Upper lobe of left lung (tissue), 6 donors: ENCODE data around the gene MLLT3. TPM values are rescaled to one million over a fixed set of nuclear protein-coding genes. Genes with fewer than 3 reads are reported as not detected.

Experiments used
- ATAC-seq, 2 donors: fragments of 200-7000 bp; cut with Tn5 transposase; one replicate each; pipeline ENCODE4 v1.9.1; 2022; ENCODE audit warnings: mild to moderate bottlenecking in 2 of 2, moderate library complexity in 2 of 2; ENCODE audit not compliant: low FRiP score in 2 of 2
- DNase-seq, 2 donors: peaks; one replicate each; pipeline ENCODE4 v3.0.0-alpha.2; 2019 to 2020
- H3K27ac ChIP-seq, 4 donors: fragments of 200-600 bp; sonication (generic); one replicate each; pipeline ENCODE4 v1.5.1; 2016 to 2019
- H3K27me3 ChIP-seq, 4 donors: fragments of 200-600 bp; sonication (generic); one replicate each; pipeline ENCODE4 v1.5.1; 2017 to 2019
- H3K36me3 ChIP-seq, 4 donors: fragments of 200-600 bp; sonication (generic); one replicate each; pipeline ENCODE4 v1.5.1; 2016 to 2019
- H3K4me1 ChIP-seq, 4 donors: fragments of 200-600 bp; sonication (generic); one replicate each; pipeline ENCODE4 v1.5.1; 2018 to 2019
- H3K4me3 ChIP-seq, 4 donors: fragments of 200-600 bp; sonication (generic); one replicate each; pipeline ENCODE4 v1.5.1; 2017 to 2019; ENCODE audit warnings: mild to moderate bottlenecking in 2 of 4, moderate library complexity in 1 of 4
- H3K9me3 ChIP-seq, 4 donors: fragments of 200-600 bp; sonication (generic); one replicate each; pipeline ENCODE4 v1.5.1; 2018 to 2019
- EP300 ChIP-seq, 4 donors: sonication (generic); formaldehyde crosslinking; IDR thresholded peaks; one replicate each; pipeline ENCODE4 v1.5.1; 2017; ENCODE audit warnings: antibody characterized with exemption in 4 of 4, control low read depth in 2 of 4
- POLR2A ChIP-seq, 4 donors: fragments of 450-650 bp; IDR thresholded peaks; one replicate each; pipeline ENCODE4 v1.5.1; 2016 to 2017; ENCODE audit warnings: antibody characterized with exemption in 4 of 4, mild to moderate bottlenecking in 2 of 4
- POLR2AphosphoS5 ChIP-seq, 2 donors: sonication (generic); formaldehyde crosslinking; IDR thresholded peaks; one replicate each; pipeline ENCODE4 v1.5.1; 2017; ENCODE audit warnings: antibody characterized with exemption in 2 of 2
- WGBS, 2 donors: methylation state at CpG; one replicate each; pipeline ENCODE4 v1.1.5; 2017 to 2018; 5-methylcytosine and 5-hydroxymethylcytosine counted together
- total RNA-seq, 6 donors: library from RNA; depleted of rRNA in 4 of 6; stranded (reverse); fragments of >200 nt in 4 of 6; gene quantifications; one replicate each; pipeline versions ENCODE4 v1.1.0 to v1.2.1, GENCODE V29; 2016 to 2021
- TF ChIP-seq, protein P1 (sequence below), 6 experiments: fragments of 450-650 bp in 4 of 6; fragments of 200-600 bp in 2 of 6; sonication (generic) in 2 of 6; IDR thresholded peaks; one replicate each; pipeline ENCODE4 v1.5.1; 2016 to 2019; ENCODE audit warnings: antibody characterized with exemption in 6 of 6
- donor health status: DM: no; HTN: no; CAD: no; lungs with moderate emphysema.
- donor health status: DM: no; HTN: yes; CAD: no; lungs with severe emphysema.

MLLT3 gene
- total RNA-seq, 6 donors from 2014 or later = 13.8 to 30.4 (median 20.9) TPM

- WGBS, 2 donors = 88 to 97% methylated on average over 1 of the region's 1 CpG
- Histone ChIP-seq H3K27me3 (no peaks in the 10 kb centered on the region), H3K36me3 (no peaks in the 10 kb centered on the region), H3K4me1 (peaks cover 0 to 6% (median under 1%) of the 10 kb centered on the region in 4 donors), H3K4me3 (no peak overlapping the region), H3K9me3 (no peaks in the 10 kb centered on the region), H3K27ac (no peak overlapping the region)
- DNase-seq (no peak), ATAC-seq (no peak)
- TF ChIP-seq POLR2A (IDR thresholded peaks at IDR 0.05) (no peak), POLR2AphosphoS5 (IDR thresholded peaks at IDR 0.05) (no peak), EP300 (IDR thresholded peaks at IDR 0.05) (no peak)
- TF ChIP-seq, protein P1, sequence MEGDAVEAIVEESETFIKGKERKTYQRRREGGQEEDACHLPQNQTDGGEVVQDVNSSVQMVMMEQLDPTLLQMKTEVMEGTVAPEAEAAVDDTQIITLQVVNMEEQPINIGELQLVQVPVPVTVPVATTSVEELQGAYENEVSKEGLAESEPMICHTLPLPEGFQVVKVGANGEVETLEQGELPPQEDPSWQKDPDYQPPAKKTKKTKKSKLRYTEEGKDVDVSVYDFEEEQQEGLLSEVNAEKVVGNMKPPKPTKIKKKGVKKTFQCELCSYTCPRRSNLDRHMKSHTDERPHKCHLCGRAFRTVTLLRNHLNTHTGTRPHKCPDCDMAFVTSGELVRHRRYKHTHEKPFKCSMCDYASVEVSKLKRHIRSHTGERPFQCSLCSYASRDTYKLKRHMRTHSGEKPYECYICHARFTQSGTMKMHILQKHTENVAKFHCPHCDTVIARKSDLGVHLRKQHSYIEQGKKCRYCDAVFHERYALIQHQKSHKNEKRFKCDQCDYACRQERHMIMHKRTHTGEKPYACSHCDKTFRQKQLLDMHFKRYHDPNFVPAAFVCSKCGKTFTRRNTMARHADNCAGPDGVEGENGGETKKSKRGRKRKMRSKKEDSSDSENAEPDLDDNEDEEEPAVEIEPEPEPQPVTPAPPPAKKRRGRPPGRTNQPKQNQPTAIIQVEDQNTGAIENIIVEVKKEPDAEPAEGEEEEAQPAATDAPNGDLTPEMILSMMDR (IDR thresholded peaks at IDR 0.05) = no peak
Observed at GRCh38 chr9:20491612-20492011, 130.7 kb downstream of the MLLT3 start.

- DNase-seq (no peak), ATAC-seq (no peak)
- no peak overlapping the region for H3K27ac ChIP-seq
- no peaks in the 10 kb centered on the region for H3K36me3 ChIP-seq
- H3K9me3 ChIP-seq = no peaks in the 10 kb centered on the region
- H3K4me1 ChIP-seq = peaks cover 0 to 6% (median 0%) of the 10 kb centered on the region in 4 donors
- TF ChIP-seq EP300 (IDR thresholded peaks at IDR 0.05) (no peak), POLR2AphosphoS5 (IDR thresholded peaks at IDR 0.05) (no peak), POLR2A (IDR thresholded peaks at IDR 0.05) (no peak)
- TF ChIP-seq, protein P1 (IDR thresholded peaks at IDR 0.05) = no peak
- H3K27me3 ChIP-seq = no peaks in the 10 kb centered on the region
- H3K4me3 ChIP-seq = no peak overlapping the region
- WGBS, 2 donors = 90 to 93% methylated on average over 4 of the region's 4 CpGs
Observed at GRCh38 chr9:20490246-20490834, 132.0 kb downstream of the MLLT3 start.

GRCh38 chr9:20488691-20489090 lies 133.6 kb downstream of the MLLT3 start:
- ATAC-seq (no peak), DNase-seq (no peak)
- Histone ChIP-seq H3K4me3 (no peak overlapping the region), H3K36me3 (no peaks in the 10 kb centered on the region), H3K27ac (no peak overlapping the region), H3K4me1 (peaks cover 0 to 2% (median 0%) of the 10 kb centered on the region in 4 donors), H3K27me3 (no peaks in the 10 kb centered on the region), H3K9me3 (no peaks in the 10 kb centered on the region)
- WGBS, 2 donors = 78 to 88% methylated on average over 1 of the region's 1 CpG
- TF ChIP-seq, protein P1 (IDR thresholded peaks at IDR 0.05) = no peak
- no peak for TF ChIP-seq EP300 (IDR thresholded peaks at IDR 0.05)
- no peak for TF ChIP-seq POLR2A (IDR thresholded peaks at IDR 0.05)
- no peak for TF ChIP-seq POLR2AphosphoS5 (IDR thresholded peaks at IDR 0.05)

GRCh38 chr9:20486552-20486951 lies 135.7 kb downstream of the MLLT3 start:
- DNase-seq (no peak), ATAC-seq (no peak)
- Histone ChIP-seq H3K9me3 (no peaks in the 10 kb centered on the region), H3K4me3 (no peak overlapping the region), H3K27ac (no peak overlapping the region), H3K36me3 (no peaks in the 10 kb centered on the region), H3K27me3 (no peaks in the 10 kb centered on the region), H3K4me1 (peaks cover 0 to 2% (median 0%) of the 10 kb centered on the region in 4 donors)
- 83 to 88% methylated on average over 4 of the region's 4 CpGs for WGBS, 2 donors
- TF ChIP-seq, protein P1 (IDR thresholded peaks at IDR 0.05) = no peak
- no peak for TF ChIP-seq POLR2A (IDR thresholded peaks at IDR 0.05)
- TF ChIP-seq POLR2AphosphoS5 (IDR thresholded peaks at IDR 0.05) = no peak
- no peak for TF ChIP-seq EP300 (IDR thresholded peaks at IDR 0.05)

DNA sequence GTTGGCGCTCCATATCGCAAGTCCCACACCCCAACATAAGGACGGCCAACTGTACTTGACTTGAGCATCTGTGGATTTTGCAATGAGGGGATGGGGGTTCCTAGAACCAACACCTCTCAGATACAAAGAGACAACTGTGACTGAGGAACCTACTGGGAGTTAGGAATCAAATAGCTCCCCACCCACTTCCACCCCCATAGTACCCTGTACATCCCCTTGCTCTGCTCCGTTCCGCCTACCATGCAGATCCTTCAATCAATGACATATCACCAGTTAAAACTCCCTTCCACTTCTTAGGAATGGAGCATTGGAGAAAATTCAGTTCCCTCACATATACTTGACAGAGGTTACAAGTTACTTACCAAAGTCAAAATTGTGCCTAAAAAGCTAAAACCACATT lies 140.9 kb downstream of the MLLT3 start:
- no peaks in the 10 kb centered on the region for H3K9me3 ChIP-seq
- no peaks in the 10 kb centered on the region for H3K36me3 ChIP-seq
- DNase-seq = no peak
- H3K27me3 ChIP-seq = no peaks in the 10 kb centered on the region
- H3K4me3 ChIP-seq = no peak overlapping the region
- no peaks in the 10 kb centered on the region for H3K4me1 ChIP-seq
- ATAC-seq = no peak
- TF ChIP-seq, protein P1 (IDR thresholded peaks at IDR 0.05) = no peak
- no peak for TF ChIP-seq POLR2AphosphoS5 (IDR thresholded peaks at IDR 0.05)
- TF ChIP-seq POLR2A (IDR thresholded peaks at IDR 0.05) = no peak
- TF ChIP-seq EP300 (IDR thresholded peaks at IDR 0.05) = no peak
- H3K27ac ChIP-seq = no peak overlapping the region
- WGBS, 2 donors = 95 to 98% methylated on average over 5 of the region's 5 CpGs
